Trophoblast cell (in vitro differentiated cells and primary cell): Measurements from ENCODE around the gene ABCG2.

Experiments used
- DNase-seq, 2 donors: peaks; one replicate each; pipeline ENCODE4 v3.0.0-alpha.2; 2016
- H2AFZ ChIP-seq: 2 replicates; pipeline ENCODE4 v1.6.1; 2013; ENCODE audit warnings: low read length, moderate library complexity, mild to moderate bottlenecking; ENCODE audit not compliant: insufficient read depth, poor library complexity
- H2AK5ac ChIP-seq: 2 replicates; pipeline ENCODE4 v1.6.1; 2013; ENCODE audit warnings: mild to moderate bottlenecking, low read length
- H2BK120ac ChIP-seq: 2 replicates; pipeline ENCODE4 v1.6.1; 2013; ENCODE audit warnings: low read length, mild to moderate bottlenecking, moderate library complexity; ENCODE audit not compliant: insufficient read depth, poor library complexity
- H2BK12ac ChIP-seq: 2 replicates; pipeline ENCODE4 v1.6.1; 2013; ENCODE audit warnings: mild to moderate bottlenecking, low read length, moderate library complexity
- H2BK5ac ChIP-seq: 2 replicates; pipeline ENCODE4 v1.6.1; 2013; ENCODE audit warnings: low read length, low read depth, moderate library complexity, mild to moderate bottlenecking; ENCODE audit not compliant: poor library complexity
- H3K14ac ChIP-seq: 2 replicates; pipeline ENCODE4 v1.6.1; 2013; ENCODE audit warnings: mild to moderate bottlenecking, low read length
- H3K18ac ChIP-seq: 2 replicates; pipeline ENCODE4 v1.6.1; 2013; ENCODE audit warnings: mild to moderate bottlenecking, low read length
- H3K23ac ChIP-seq: 2 replicates; pipeline ENCODE4 v1.6.1; 2013; ENCODE audit warnings: low read length
- H3K27ac ChIP-seq: 2 replicates; pipeline ENCODE4 v1.5.1; 2013; ENCODE audit warnings: low read depth, mild to moderate bottlenecking, inconsistent platforms, low read length, moderate library complexity
- H3K27me3 ChIP-seq: 2 replicates; pipeline ENCODE4 v1.6.1; 2013; ENCODE audit warnings: inconsistent platforms, mild to moderate bottlenecking, low read length, moderate library complexity; ENCODE audit not compliant: insufficient read depth
- H3K36me3 ChIP-seq, 2 experiments: 1 replicate in 1 of 2; 2 replicates in 1 of 2; pipeline ENCODE4 v1.6.1; 2013; ENCODE audit warnings: low read length in 2 of 2, mild to moderate bottlenecking in 2 of 2, moderate library complexity in 1 of 2; ENCODE audit not compliant: insufficient read depth in 2 of 2, control insufficient read depth in 1 of 2
- H3K4ac ChIP-seq: 2 replicates; pipeline ENCODE4 v1.6.1; 2013; ENCODE audit warnings: low read depth, mild to moderate bottlenecking, low read length, moderate library complexity
- H3K4me1 ChIP-seq, 2 experiments: 1 replicate in 1 of 2; 2 replicates in 1 of 2; pipeline ENCODE4 v1.6.1; 2013; ENCODE audit warnings: low read length in 2 of 2, mild to moderate bottlenecking in 2 of 2, moderate library complexity in 1 of 2; ENCODE audit not compliant: insufficient read depth in 2 of 2, control insufficient read depth in 1 of 2
- H3K4me2 ChIP-seq: 2 replicates; pipeline ENCODE4 v1.6.1; 2013; ENCODE audit warnings: inconsistent platforms, mild to moderate bottlenecking, low read length, moderate library complexity
- H3K4me3 ChIP-seq: 2 replicates; pipeline ENCODE4 v1.5.1; 2013; ENCODE audit warnings: mild to moderate bottlenecking, low read depth, low read length, inconsistent platforms
- H3K79me1 ChIP-seq: one replicate; pipeline ENCODE4 v1.6.1; 2013; ENCODE audit warnings: low read length
- H3K79me2 ChIP-seq: 2 replicates; pipeline ENCODE4 v1.6.1; 2013; ENCODE audit warnings: low read length, mild to moderate bottlenecking; ENCODE audit not compliant: control insufficient read depth, insufficient read depth, poor library complexity
- H3K9ac ChIP-seq: 2 replicates; pipeline ENCODE4 v1.6.1; 2013; ENCODE audit warnings: mild to moderate bottlenecking, low read length
- H3K9me3 ChIP-seq: 2 replicates; pipeline ENCODE4 v1.6.1; 2013; ENCODE audit warnings: low read depth, mild to moderate bottlenecking, control low read depth, inconsistent platforms, low read length; ENCODE audit not compliant: insufficient read depth
- H4K12ac ChIP-seq: 2 replicates; pipeline ENCODE4 v1.6.1; 2013; ENCODE audit warnings: low read depth, mild to moderate bottlenecking, low read length, moderate library complexity
- H4K8ac ChIP-seq: 2 replicates; pipeline ENCODE4 v1.6.1; 2013; ENCODE audit warnings: low read depth, mild to moderate bottlenecking, low read length, moderate library complexity
- H4K91ac ChIP-seq: one replicate; pipeline ENCODE4 v1.6.1; 2013; ENCODE audit warnings: low read depth, mild to moderate bottlenecking, low read length, moderate library complexity
- WGBS: extraction: QIAGEN DNeasy Blood & Tissue Kit; methylation state at CpG from one replicate; pipeline ENCODE4 v1.1.7; 2013; ENCODE audit warnings: missing lambda C conversion rate; ENCODE audit not compliant: insufficient read length, insufficient coverage; ENCODE audit errors: extremely low coverage; 5-methylcytosine and 5-hydroxymethylcytosine counted together

ABCG2 gene

DNA sequence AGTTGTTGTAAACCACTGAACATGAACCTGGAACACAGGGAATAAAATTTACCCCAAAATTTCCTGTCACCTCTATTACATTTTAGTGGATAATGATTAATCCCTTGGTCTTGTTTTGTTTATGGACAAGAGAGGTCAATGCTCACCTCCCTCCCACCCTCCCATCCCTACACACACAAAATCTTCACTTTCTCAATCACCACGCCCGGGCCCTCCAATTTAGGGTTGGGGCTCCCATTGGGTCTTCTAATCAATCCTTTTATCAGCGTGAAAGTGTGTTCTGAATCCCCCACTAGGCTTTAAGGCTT lies 23.1 kb downstream of the ABCG2 start:
- Histone ChIP-seq H2AFZ (no peak overlapping the region), H4K8ac (no peak overlapping the region), H3K23ac (no peak overlapping the region), H3K4me2 (no peak overlapping the region), H3K79me1 (peaks cover 14% of the 10 kb centered on the region), H3K9ac (no peak overlapping the region), H2BK12ac (peak overlapping the region; percentile 90), H3K4ac (peak overlapping the region; percentile 75), H3K27ac (no peak overlapping the region), H3K27me3 (no peaks in the 10 kb centered on the region), H3K4me3 (no peak overlapping the region), H4K12ac (no peak overlapping the region), H4K91ac (peak overlapping the region; percentile 42), H3K36me3 (peaks cover 6 to 7% of the 10 kb centered on the region in 2 experiments), H2AK5ac (peak overlapping the region; percentile 29), H3K14ac (no peak overlapping the region), H3K9me3 (peaks cover 1% of the 10 kb centered on the region), H3K4me1 (peaks cover 7 to 14% of the 10 kb centered on the region in 2 experiments), H3K18ac (peak overlapping the region; percentile 72), H2BK120ac (no peak overlapping the region), H2BK5ac (no peak overlapping the region), H3K79me2 (peaks cover 2% of the 10 kb centered on the region)
- WGBS: no CpG with 5 or more reads among the region's 3 CpGs
- no peak for DNase-seq

DNA sequence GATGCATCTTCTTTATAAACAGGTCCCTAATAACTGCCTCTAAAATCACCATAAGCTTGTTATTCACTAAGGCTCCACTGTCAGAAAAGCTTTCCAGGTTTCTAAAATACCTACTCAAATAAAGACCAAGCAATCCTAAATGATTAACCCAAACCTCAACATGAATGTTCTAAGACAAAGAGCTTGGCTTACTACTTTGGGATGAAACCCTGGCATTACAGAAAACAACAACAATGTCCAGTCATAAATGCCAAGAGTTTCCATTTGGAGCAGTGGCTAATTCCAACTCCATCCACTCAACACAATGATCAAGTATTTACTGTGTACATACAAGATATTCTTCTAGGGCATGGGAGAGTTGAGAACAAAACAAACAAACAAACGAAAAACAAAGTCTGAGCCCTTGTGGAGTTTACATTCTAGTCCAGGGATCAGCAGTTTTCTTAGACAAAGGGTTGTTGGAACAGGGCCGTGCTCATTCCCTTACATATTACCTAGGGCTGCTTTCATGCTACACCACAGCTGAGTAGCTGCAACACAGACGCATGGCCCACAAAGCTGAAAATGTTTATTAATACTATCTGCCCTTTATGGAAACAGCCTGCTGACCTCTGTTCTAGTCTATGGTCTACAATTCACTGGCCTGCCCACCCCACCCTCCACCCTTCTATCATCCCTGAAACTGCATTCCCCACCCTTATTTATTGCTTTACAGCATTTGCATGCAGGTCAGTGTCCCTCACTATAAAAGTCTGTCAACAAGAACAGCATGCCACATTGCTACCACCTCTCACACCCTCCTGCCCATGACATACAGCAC lies 23.7 kb downstream of the ABCG2 start:
- no peak overlapping the region for H4K12ac ChIP-seq
- peak overlapping the region; percentile 53 for H2BK5ac ChIP-seq
- no peak overlapping the region for H3K14ac ChIP-seq

DNA sequence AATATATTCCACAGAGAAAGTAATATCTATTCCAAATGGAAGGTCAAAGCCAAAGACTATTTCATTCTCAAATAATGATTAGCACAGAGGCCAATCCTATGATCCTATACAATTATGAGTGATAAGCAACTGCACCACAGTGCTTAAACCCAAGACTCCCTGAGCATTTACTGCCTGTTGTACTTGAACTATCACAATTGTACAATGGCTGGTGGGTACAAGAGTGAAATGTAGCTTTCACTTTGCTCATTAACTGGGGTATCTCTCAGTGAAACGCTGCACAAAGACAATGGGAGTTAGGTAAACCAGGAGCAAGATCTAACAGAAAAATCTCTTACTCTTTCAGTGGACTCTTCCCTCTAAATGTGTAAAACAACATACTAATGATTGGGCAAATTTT lies 24.3 kb downstream of the ABCG2 start:
- peaks cover 1% of the 10 kb centered on the region for H3K9me3 ChIP-seq
- no peak overlapping the region for H2BK120ac ChIP-seq
- H3K27me3 ChIP-seq: no peaks in the 10 kb centered on the region
- WGBS: no CpG with 5 or more reads among the region's 1 CpG
- H3K14ac ChIP-seq: no peak overlapping the region
- no peak overlapping the region for H2BK5ac ChIP-seq
- H2BK12ac ChIP-seq: no peak overlapping the region
- peaks cover 4 to 6% of the 10 kb centered on the region in 2 experiments for H3K36me3 ChIP-seq
- no peak overlapping the region for H3K4ac ChIP-seq
- H3K79me1 ChIP-seq: peaks cover 11% of the 10 kb centered on the region
- H4K8ac ChIP-seq: no peak overlapping the region
- peaks cover 7 to 11% of the 10 kb centered on the region in 2 experiments for H3K4me1 ChIP-seq
- no peak overlapping the region for H3K4me2 ChIP-seq
- H2AK5ac ChIP-seq: no peak overlapping the region
- H3K18ac ChIP-seq: no peak overlapping the region
- H3K4me3 ChIP-seq: no peak overlapping the region
- no peak overlapping the region for H3K23ac ChIP-seq
- DNase-seq: no peak
- H3K27ac ChIP-seq: no peak overlapping the region
- peaks cover 2% of the 10 kb centered on the region for H3K79me2 ChIP-seq
- H4K12ac ChIP-seq: no peak overlapping the region
- no peak overlapping the region for H3K9ac ChIP-seq
- no peak overlapping the region for H2AFZ ChIP-seq
- no peak overlapping the region for H4K91ac ChIP-seq

More for the DNA sequence above, 23.7 kb downstream of the ABCG2 start:
- no peak overlapping the region for H2AFZ ChIP-seq
- H3K4me1 ChIP-seq: peaks cover 7 to 14% of the 10 kb centered on the region in 2 experiments
- H3K27me3 ChIP-seq: no peaks in the 10 kb centered on the region
- no CpG with 5 or more reads among the region's 3 CpGs for WGBS
- H3K79me1 ChIP-seq: peaks cover 14% of the 10 kb centered on the region
- H3K9ac ChIP-seq: no peak overlapping the region
- no peak overlapping the region for H4K8ac ChIP-seq
- H3K4ac ChIP-seq: peak overlapping the region; percentile 75
- H3K36me3 ChIP-seq: peaks cover 6 to 9% of the 10 kb centered on the region in 2 experiments
- H2AK5ac ChIP-seq: peak overlapping the region; percentile 29
- H3K27ac ChIP-seq: no peak overlapping the region
- H3K79me2 ChIP-seq: peaks cover 2% of the 10 kb centered on the region
- peak overlapping the region; percentile 24 for H2BK120ac ChIP-seq
- peaks cover 1% of the 10 kb centered on the region for H3K9me3 ChIP-seq
- no peak overlapping the region for H3K4me2 ChIP-seq
- H3K4me3 ChIP-seq: no peak overlapping the region
- peak overlapping the region; percentile 90 for H2BK12ac ChIP-seq
- DNase-seq: no peak
- no peak overlapping the region for H3K23ac ChIP-seq
- H3K18ac ChIP-seq: peak overlapping the region; percentile 72
- H4K91ac ChIP-seq: peak overlapping the region; percentile 42

DNA sequence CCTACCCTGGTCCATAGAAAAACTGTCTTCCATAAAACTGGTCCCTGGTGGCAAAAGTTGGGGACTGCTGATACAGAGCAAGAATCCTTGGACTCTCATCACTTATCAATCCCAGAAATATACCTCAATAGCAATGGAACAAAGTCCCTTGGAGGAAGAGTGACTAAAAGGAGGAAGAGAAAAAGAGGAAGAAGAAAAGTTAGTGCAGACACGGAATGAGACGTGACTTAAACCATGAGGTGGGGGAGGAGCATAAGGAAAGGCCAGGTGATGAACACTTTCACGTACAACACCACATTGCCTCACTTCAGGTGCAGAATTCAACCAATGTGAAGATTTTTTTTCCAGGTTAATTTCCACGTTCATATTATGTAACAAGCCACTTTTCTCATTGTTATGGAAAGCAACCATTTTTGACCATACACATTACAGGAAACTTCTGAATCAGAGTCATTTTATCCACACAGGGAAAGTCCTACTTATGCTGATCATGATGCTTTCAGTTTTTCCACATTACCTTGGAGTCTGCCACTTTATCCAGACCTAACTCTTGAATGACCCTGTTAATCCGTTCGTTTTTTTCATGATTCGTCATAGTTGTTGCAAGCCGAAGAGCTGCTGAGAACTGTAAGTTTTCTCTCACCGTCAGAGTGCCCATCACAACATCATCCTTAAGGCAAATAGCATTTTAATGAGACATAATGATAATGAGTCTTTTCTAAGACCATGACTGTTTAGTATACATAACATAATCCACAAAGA lies 27.7 kb downstream of the ABCG2 start:
- no peak overlapping the region for H4K91ac ChIP-seq
- H2AK5ac ChIP-seq: no peak overlapping the region
- H3K4ac ChIP-seq: no peak overlapping the region
- no peak overlapping the region for H3K14ac ChIP-seq
- H4K12ac ChIP-seq: no peak overlapping the region
- no peak overlapping the region for H4K8ac ChIP-seq
- no peak overlapping the region for H3K9ac ChIP-seq
- DNase-seq: peak; percentile 16 to 57
- no peak overlapping the region for H3K4me2 ChIP-seq
- H2BK5ac ChIP-seq: no peak overlapping the region
- peaks cover 4% of the 10 kb centered on the region for H3K79me1 ChIP-seq
- H2AFZ ChIP-seq: no peak overlapping the region
- no CpG with 5 or more reads among the region's 9 CpGs for WGBS
- no peak overlapping the region for H3K23ac ChIP-seq
- peaks cover 2% of the 10 kb centered on the region for H3K79me2 ChIP-seq
- H3K27me3 ChIP-seq: no peaks in the 10 kb centered on the region
- no peak overlapping the region for H2BK120ac ChIP-seq
- peaks cover 0 to 4% of the 10 kb centered on the region in 2 experiments for H3K4me1 ChIP-seq
- H2BK12ac ChIP-seq: no peak overlapping the region
- no peak overlapping the region for H3K4me3 ChIP-seq
- no peaks in the 10 kb centered on the region for H3K9me3 ChIP-seq
- H3K18ac ChIP-seq: no peak overlapping the region
- peaks cover 2 to 3% of the 10 kb centered on the region in 2 experiments for H3K36me3 ChIP-seq
- H3K27ac ChIP-seq: no peak overlapping the region
